Esophagus squamous epithelium (tissue), 4 donors: ENCODE data around the gene DUSP14.

Experiments used
- CTCF ChIP-seq, 6 experiments: fragments of 450-650 bp in 4 of 6; fragments of 200-600 bp in 2 of 6; sonication (generic) in 2 of 6; IDR thresholded peaks; one replicate each; pipeline ENCODE4 v1.5.1; 2016 to 2019; ENCODE audit warnings: antibody characterized with exemption in 6 of 6, mild to moderate bottlenecking in 4 of 6, moderate library complexity in 4 of 6
- POLR2A ChIP-seq, 4 donors: fragments of 450-650 bp; IDR thresholded peaks; one replicate each; pipeline ENCODE4 v1.6.1; 2017; ENCODE audit warnings: antibody characterized with exemption in 4 of 4, mild to moderate bottlenecking in 4 of 4, moderate library complexity in 3 of 4

GRCh38 chr17:37518826-37519225 is 29.1 kb downstream of the DUSP14 start:
- TF ChIP-seq CTCF (IDR thresholded peaks at IDR 0.05) (peak in 2 of 6 experiments; percentile 15 to 32), POLR2A (IDR thresholded peaks at IDR 0.05) (no peak)
